ENCODE data around the gene UHMK1.

Gene UHMK1

DNA sequence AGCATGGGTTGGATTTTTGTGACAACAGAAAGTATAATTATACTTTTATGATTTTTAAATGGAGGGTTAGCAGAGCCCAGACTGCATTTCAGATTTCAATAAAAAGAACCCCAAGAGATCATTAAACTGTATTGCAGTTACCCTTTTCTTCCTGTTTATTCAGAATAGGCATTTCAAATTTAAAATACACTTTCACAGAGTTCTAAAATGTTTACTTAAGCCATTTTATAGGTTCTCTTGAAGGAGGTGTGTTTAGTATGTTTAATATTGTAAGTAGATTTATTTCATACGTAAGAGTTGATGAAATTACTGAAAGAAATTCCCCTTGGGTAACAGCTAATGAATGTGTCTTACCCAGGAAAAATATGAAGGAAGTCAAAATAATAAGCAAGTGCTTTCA is 81.3 kb downstream of the UHMK1 start:
- DNase-seq (ENCODE audit: low read depth in 1 of 2, low spot score in 1 of 2) = no peak
- no peak for TF ChIP-seq GABPA (IDR thresholded peaks at IDR 0.05; ENCODE audit: low read depth)
- no peak for TF ChIP-seq POLR2AphosphoS5 (IDR thresholded peaks at IDR 0.05; ENCODE audit: low read depth)
- no peak for TF ChIP-seq SPI1 (IDR thresholded peaks at IDR 0.05; ENCODE audit: borderline replicate concordance, low read depth)
- TF ChIP-seq, protein P1, sequence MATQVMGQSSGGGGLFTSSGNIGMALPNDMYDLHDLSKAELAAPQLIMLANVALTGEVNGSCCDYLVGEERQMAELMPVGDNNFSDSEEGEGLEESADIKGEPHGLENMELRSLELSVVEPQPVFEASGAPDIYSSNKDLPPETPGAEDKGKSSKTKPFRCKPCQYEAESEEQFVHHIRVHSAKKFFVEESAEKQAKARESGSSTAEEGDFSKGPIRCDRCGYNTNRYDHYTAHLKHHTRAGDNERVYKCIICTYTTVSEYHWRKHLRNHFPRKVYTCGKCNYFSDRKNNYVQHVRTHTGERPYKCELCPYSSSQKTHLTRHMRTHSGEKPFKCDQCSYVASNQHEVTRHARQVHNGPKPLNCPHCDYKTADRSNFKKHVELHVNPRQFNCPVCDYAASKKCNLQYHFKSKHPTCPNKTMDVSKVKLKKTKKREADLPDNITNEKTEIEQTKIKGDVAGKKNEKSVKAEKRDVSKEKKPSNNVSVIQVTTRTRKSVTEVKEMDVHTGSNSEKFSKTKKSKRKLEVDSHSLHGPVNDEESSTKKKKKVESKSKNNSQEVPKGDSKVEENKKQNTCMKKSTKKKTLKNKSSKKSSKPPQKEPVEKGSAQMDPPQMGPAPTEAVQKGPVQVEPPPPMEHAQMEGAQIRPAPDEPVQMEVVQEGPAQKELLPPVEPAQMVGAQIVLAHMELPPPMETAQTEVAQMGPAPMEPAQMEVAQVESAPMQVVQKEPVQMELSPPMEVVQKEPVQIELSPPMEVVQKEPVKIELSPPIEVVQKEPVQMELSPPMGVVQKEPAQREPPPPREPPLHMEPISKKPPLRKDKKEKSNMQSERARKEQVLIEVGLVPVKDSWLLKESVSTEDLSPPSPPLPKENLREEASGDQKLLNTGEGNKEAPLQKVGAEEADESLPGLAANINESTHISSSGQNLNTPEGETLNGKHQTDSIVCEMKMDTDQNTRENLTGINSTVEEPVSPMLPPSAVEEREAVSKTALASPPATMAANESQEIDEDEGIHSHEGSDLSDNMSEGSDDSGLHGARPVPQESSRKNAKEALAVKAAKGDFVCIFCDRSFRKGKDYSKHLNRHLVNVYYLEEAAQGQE (IDR thresholded peaks at IDR 0.05; ENCODE audit: insufficient replicate concordance, low read depth) = no peak
- TF ChIP-seq, protein P2, sequence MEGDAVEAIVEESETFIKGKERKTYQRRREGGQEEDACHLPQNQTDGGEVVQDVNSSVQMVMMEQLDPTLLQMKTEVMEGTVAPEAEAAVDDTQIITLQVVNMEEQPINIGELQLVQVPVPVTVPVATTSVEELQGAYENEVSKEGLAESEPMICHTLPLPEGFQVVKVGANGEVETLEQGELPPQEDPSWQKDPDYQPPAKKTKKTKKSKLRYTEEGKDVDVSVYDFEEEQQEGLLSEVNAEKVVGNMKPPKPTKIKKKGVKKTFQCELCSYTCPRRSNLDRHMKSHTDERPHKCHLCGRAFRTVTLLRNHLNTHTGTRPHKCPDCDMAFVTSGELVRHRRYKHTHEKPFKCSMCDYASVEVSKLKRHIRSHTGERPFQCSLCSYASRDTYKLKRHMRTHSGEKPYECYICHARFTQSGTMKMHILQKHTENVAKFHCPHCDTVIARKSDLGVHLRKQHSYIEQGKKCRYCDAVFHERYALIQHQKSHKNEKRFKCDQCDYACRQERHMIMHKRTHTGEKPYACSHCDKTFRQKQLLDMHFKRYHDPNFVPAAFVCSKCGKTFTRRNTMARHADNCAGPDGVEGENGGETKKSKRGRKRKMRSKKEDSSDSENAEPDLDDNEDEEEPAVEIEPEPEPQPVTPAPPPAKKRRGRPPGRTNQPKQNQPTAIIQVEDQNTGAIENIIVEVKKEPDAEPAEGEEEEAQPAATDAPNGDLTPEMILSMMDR (IDR thresholded peaks at IDR 0.05; ENCODE audit: insufficient read depth, low read length) = no peak
- Histone ChIP-seq H3K27me3 (ENCODE audit: insufficient read depth, poor library complexity, severe bottlenecking) (no peaks in the 10 kb centered on the region), H3K4me3 (replicated peaks; ENCODE audit: insufficient read depth, low read length) (no peak overlapping the region), H3K27ac (replicated peaks) (no peak overlapping the region)

All from HL-60 (cell line).